Activated CD4-positive, CD25-positive, alpha-beta regulatory T cell treated with anti-CD3 and anti-CD28 coated beads, Interleukin-2, amount 50 U/mL, for 72 hours (primary cell): ENCODE results near the gene ANKRD63.

Experiments
- DNase-seq: peaks from one replicate; pipeline ENCODE4 v3.0.0; 2021

ANKRD63 gene

GRCh38 chr15:40240619-40241221 is 42.1 kb downstream of the ANKRD63 start:
- no peak for DNase-seq

DNA sequence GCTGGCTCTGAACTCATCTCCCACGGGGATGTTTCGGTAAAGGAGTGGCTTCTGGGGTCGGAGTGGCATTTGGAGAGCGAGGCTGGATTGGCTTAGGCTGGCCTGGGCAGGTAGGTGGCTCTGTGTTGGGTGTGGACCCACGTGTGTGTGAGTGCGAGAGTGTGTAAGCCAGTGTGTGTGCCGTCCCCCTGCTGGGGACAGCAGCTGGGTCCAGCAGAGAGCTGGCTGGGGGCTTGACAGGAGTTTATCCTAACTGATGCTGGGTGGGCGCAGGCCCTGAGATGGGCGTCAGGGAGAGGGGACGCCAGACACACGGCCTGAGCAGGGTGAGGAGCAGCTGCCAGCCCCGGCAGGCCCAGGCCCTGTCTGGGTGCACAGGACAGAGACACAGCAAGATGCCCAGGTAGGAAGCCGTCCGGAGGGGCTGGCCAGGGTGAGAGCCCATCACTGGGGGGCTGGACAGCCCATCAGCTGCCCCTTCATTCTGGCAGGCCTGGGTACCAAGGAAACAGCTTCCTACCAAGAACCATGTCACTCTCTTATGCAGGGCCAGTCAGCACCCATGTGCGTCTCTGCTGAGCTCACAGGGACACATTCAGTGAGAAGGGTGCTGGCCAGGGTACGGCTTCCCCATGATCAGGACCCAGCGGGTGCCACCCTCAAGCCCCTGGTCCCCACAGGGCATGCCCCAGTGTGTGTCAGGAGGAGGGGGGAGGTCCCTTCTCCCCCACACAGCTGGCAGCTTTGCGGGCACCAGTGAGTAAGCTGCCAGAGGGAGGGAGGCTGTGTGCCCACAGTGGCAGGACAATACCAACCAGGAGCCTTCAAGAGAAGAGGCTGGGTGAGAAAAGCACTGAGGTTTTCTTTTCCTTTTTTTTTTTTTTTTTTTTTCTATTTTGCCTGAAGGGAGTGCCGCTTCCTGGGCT is 42.9 kb downstream of the ANKRD63 start:
- no peak for DNase-seq

- no peak for DNase-seq
Measured at GRCh38 chr15:40239404-40239692, 43.5 kb downstream of the ANKRD63 start.

- no peak for DNase-seq
Measured at GRCh38 chr15:40238532-40239403, 44.1 kb downstream of the ANKRD63 start, which contains the start of gene PAK6. Gene PAK6, plus strand, starts transcription at chr15:40239063. Its CDS starts 25,723 bp downstream, at chr15:40264786.

DNA sequence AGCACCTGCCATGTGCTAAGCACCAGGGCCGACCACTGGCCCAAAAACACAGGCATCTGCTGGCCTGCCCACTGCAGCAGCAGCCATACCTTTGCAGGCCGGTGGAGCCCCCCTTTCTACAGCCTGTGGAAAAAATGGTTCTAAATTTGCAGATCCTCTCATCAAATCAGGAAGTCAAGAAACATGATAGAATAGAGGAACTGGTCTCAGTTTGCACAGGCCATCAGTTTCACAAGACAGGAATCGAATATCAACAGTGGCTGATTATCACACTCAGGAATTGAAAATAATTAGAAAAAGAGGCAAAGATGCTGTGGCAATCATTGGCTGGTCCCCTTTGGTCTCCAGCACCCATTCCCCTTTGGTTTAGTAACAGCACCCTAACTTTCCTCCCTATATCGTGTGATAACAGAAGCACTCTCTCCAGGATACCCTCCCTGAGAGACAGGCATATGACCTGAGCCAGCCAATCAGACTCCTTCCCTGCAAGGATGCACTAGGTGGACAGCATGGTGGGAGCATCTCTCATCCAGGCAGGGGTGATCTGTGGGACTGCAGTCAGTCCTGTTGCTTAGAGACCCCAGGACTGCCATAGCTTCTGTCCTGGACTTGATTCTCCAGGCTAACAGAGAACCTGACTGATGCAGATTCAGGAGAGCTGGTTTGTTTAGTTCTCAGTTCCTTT is 47.5 kb downstream of the ANKRD63 start:
- DNase-seq, result no peak

GRCh38 chr15:40234783-40235182 is 48.1 kb downstream of the ANKRD63 start:
- DNase-seq, result no peak

DNA sequence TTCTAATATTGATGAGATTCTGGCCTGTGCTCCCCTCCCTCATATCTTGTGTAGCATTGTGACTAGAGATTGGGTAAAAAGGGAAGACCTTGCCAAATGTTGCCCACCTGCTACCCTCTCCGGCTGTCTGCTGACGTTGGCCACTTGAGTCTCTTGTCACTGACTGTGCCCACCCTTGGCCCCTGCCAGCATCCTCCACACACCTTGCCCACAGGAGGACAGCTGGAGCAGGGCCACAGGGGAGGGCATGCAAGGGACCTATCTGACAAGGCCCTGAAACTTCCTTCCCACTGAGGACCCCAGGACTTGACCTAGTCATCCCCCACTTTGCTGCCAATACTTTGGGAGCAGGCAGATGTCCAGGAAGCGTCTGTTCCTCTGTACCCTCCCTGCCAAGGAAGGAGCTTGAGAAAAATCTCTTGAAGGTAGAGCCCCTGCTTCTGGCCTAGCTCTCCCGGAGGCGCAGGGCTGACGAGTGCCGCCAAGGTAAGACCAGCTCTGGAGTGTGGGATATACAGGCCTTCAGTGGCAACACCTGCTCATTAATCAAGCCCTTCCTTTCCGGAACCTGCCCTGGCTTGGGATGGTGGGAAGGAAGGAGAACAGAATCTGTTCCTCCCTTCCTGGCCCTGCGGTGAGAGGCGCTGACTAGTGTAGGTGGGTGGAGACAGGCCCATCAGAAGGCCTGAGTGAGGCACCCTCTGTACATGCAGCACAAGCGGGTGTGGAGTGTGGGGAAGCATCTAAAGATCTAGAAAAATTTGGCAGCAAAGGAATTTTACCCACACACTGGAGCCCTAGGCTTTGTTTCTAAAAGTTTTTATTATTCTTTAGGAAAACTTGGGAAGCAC is 48.9 kb downstream of the ANKRD63 start:
- no peak for DNase-seq

DNA sequence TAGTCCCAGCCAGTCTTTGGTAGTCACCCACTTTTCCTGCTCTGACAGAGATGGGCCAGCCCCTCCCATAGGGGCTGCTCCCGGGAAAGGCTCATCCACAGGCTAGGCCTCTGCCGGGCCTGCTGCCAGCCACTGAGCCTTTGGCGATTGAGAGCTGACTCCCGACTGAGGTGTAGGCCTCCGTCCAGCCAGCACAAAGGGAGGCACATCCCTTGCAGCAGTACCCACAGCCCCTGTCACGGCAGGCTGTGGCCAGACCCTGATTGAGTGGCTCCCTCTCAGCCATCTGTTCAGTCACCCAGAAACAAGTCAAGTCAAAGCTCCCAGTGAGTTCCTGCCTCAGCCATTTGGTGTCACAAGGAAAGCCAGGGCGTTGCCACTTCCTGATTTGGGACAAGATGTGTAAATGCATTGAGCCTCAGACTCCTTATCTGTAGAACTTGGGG is 50.2 kb downstream of the ANKRD63 start:
- DNase-seq, result no peak
